ENCODE data around the gene FYB2.

The FYB2 gene

GRCh38 chr1:56836359-56836758 lies 17.2 kb upstream of the FYB2 start:
- DNase-seq (ENCODE audit: low read depth in 2 of 2), result no peak
- TF ChIP-seq, protein P1, sequence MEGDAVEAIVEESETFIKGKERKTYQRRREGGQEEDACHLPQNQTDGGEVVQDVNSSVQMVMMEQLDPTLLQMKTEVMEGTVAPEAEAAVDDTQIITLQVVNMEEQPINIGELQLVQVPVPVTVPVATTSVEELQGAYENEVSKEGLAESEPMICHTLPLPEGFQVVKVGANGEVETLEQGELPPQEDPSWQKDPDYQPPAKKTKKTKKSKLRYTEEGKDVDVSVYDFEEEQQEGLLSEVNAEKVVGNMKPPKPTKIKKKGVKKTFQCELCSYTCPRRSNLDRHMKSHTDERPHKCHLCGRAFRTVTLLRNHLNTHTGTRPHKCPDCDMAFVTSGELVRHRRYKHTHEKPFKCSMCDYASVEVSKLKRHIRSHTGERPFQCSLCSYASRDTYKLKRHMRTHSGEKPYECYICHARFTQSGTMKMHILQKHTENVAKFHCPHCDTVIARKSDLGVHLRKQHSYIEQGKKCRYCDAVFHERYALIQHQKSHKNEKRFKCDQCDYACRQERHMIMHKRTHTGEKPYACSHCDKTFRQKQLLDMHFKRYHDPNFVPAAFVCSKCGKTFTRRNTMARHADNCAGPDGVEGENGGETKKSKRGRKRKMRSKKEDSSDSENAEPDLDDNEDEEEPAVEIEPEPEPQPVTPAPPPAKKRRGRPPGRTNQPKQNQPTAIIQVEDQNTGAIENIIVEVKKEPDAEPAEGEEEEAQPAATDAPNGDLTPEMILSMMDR (IDR thresholded peaks at IDR 0.05; ENCODE audit: low read depth, low read length), result no peak
- H3K4me3 ChIP-seq (replicated peaks in 1 of 2; ENCODE audit: low read depth in 2 of 2, low read length in 2 of 2), result no peak overlapping the region

- no peak for DNase-seq (ENCODE audit: low read depth in 2 of 2)
- TF ChIP-seq, protein P1 (IDR thresholded peaks at IDR 0.05; ENCODE audit: low read depth, low read length), result no peak
- H3K4me3 ChIP-seq (replicated peaks in 1 of 2; ENCODE audit: low read depth in 2 of 2, low read length in 2 of 2), result no peak overlapping the region
Measured at GRCh38 chr1:56835657-56836056, 16.5 kb upstream of the FYB2 start.

DNA sequence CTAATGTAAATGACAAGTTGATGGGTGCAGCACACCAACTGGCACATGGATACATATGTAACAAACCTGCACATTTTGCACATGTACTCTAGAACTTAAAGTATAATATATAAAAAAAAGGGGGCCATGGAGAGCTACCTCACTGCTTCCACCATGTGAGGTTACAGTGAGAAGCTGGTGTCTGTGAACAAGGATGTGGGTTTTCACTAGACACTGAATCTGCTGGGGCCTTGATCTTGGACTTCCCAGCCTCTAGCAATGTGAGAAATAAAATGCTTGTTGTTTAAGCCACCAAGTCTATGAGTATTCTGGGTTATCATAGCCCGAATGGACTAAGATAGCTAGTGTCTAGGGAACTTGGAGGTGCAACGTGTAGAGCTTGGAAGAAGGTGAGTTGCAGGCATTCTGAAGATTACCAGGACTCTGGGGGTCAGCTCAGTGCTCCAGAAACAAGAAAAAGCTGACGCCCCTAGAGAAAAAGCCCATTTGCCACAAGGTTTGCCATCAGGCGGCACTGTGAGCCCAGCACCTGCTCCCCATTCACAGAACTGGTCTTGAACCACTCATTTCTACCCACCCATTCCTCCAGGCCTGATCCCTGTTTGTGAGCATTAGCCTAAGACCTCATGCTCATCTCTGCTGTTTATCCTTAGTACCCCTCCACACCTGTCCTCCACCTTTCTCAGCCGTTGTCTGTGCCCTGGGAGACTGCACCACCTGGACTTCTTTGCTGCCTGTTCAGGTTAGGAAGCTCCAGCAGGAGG lies 15.1 kb upstream of the FYB2 start:
- H3K4me3 ChIP-seq (replicated peaks in 1 of 2; ENCODE audit: low read depth in 2 of 2, low read length in 2 of 2), result no peak overlapping the region
- TF ChIP-seq, protein P1 (IDR thresholded peaks at IDR 0.05; ENCODE audit: low read depth, low read length), result no peak

GRCh38 chr1:56833088-56833487 lies 13.9 kb upstream of the FYB2 start:
- DNase-seq (ENCODE audit: low read depth in 2 of 2), result peak in 1 of 2 donors; percentile 2
- TF ChIP-seq, protein P1 (IDR thresholded peaks at IDR 0.05; ENCODE audit: low read depth, low read length), result no peak
- no peak overlapping the region for H3K4me3 ChIP-seq (replicated peaks in 1 of 2; ENCODE audit: low read depth in 2 of 2, low read length in 2 of 2)

More for the DNA sequence above, 15.1 kb upstream of the FYB2 start:
- DNase-seq (ENCODE audit: low read depth in 2 of 2), result no peak

DNA sequence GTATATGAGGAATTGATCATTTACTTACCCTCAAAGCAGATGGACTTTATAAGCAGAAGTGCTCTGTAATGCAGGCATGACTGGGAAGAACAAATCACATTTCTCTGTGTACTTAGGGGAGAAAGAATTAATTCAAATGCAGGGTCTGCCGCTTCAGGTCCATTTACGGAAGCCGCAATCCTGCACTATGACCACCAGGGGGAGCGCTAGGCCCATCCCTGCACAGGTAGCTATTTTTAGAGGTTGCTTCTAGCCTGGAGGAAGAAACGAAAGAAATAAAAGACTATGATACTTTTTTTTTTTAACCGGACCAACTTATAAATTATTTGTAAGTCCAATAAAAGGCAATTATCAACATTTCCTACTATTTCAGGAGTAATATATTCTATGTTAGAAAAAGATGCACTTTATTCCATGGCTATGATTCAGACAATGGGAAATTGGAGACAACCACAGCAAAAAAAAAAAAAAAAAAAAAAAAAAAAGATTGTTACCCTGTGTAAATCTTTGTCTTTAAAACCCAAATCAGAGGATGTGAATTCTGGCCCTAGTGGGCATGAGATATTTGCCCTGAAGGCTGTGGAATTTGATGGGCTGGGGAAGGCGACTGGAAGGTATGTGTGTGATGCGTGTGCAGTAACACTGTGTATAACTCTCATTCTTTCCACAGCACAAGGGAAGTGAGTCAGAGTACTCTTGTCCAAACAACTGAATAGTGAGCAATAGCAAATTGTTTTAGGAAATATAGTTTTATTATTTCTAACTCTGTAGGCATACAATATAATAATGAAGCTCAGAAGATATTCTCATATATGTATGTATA lies 12.9 kb upstream of the FYB2 start:
- no peak overlapping the region for H3K4me3 ChIP-seq (replicated peaks in 1 of 2; ENCODE audit: low read depth in 2 of 2, low read length in 2 of 2)
- peak; percentile 93 to 96 for DNase-seq (ENCODE audit: low read depth in 2 of 2)
- TF ChIP-seq, protein P1 (IDR thresholded peaks at IDR 0.05; ENCODE audit: low read depth, low read length), result peak; percentile 95

GRCh38 chr1:56830052-56830451 lies 10.8 kb upstream of the FYB2 start:
- no peak overlapping the region for H3K4me3 ChIP-seq (replicated peaks in 1 of 2; ENCODE audit: low read depth in 2 of 2, low read length in 2 of 2)
- TF ChIP-seq, protein P1 (IDR thresholded peaks at IDR 0.05; ENCODE audit: low read depth, low read length), result no peak
- no peak for DNase-seq (ENCODE audit: low read depth in 2 of 2)

Measured in cardiac fibroblast (primary cell).